ENCODE results near the gene KRT2. TPM values are rescaled to one million over a fixed set of nuclear protein-coding genes. Genes with fewer than 3 reads are reported as not detected.

KRT2 gene
- polyA plus RNA-seq, 1 experiment, result not detected

- CTCF ChIA-PET, result no interaction called here
- H3K27ac ChIP-seq (ENCODE audit: low read depth, low read length), result no peak overlapping the region
Observed at GRCh38 chr12:52637299-52637698, 14.7 kb downstream of the KRT2 start.

GRCh38 chr12:52636592-52637258 is 15.3 kb downstream of the KRT2 start:
- no peak for DNase-seq (ENCODE audit: low read depth, low spot score)
- Histone ChIP-seq H3K27ac (ENCODE audit: low read depth, low read length) (peak overlapping the region; percentile 21), H3K9me3 (ENCODE audit: control insufficient read depth, insufficient read depth, low read length) (no peaks in the 10 kb centered on the region), H3K4me3 (ENCODE audit: low read depth, low read length) (no peak overlapping the region), H3K27me3 (ENCODE audit: control insufficient read depth, insufficient read depth, low read length) (peaks cover 7% of the 10 kb centered on the region)
- ChIA-PET POLR2A (no interaction called here), CTCF (no interaction called here)
- TF ChIP-seq CTCF (IDR thresholded peaks at IDR 0.05; ENCODE audit: low read depth, low read length), result no peak

More at GRCh38 chr12:52637299-52637698, 14.7 kb downstream of the KRT2 start:
- H3K4me3 ChIP-seq (ENCODE audit: low read depth, low read length), result no peak overlapping the region
- no peak for DNase-seq (ENCODE audit: low read depth, low spot score)
- no peaks in the 10 kb centered on the region for H3K9me3 ChIP-seq (ENCODE audit: control insufficient read depth, insufficient read depth, low read length)
- TF ChIP-seq CTCF (IDR thresholded peaks at IDR 0.05; ENCODE audit: low read depth, low read length), result no peak
- POLR2A ChIA-PET, result no interaction called here
- peaks cover 7% of the 10 kb centered on the region for H3K27me3 ChIP-seq (ENCODE audit: control insufficient read depth, insufficient read depth, low read length)

GRCh38 chr12:52636189-52636588 is 15.8 kb downstream of the KRT2 start:
- CTCF ChIA-PET, result no interaction called here
- POLR2A ChIA-PET, result no interaction called here
- Histone ChIP-seq H3K9me3 (ENCODE audit: control insufficient read depth, insufficient read depth, low read length) (no peaks in the 10 kb centered on the region), H3K27ac (ENCODE audit: low read depth, low read length) (no peak overlapping the region), H3K27me3 (ENCODE audit: control insufficient read depth, insufficient read depth, low read length) (peaks cover 2% of the 10 kb centered on the region), H3K4me3 (ENCODE audit: low read depth, low read length) (no peak overlapping the region)
- no peak for TF ChIP-seq CTCF (IDR thresholded peaks at IDR 0.05; ENCODE audit: low read depth, low read length)
- DNase-seq (ENCODE audit: low read depth, low spot score), result no peak

GRCh38 chr12:52634266-52635056 is 17.6 kb downstream of the KRT2 start:
- Histone ChIP-seq H3K4me3 (ENCODE audit: low read depth, low read length) (no peak overlapping the region), H3K27me3 (ENCODE audit: control insufficient read depth, insufficient read depth, low read length) (peaks cover 7% of the 10 kb centered on the region), H3K27ac (ENCODE audit: low read depth, low read length) (no peak overlapping the region), H3K9me3 (ENCODE audit: control insufficient read depth, insufficient read depth, low read length) (no peaks in the 10 kb centered on the region)
- no peak for DNase-seq (ENCODE audit: low read depth, low spot score)
- TF ChIP-seq CTCF (IDR thresholded peaks at IDR 0.05; ENCODE audit: low read depth, low read length), result no peak
- ChIA-PET CTCF (no interaction called here), POLR2A (no interaction called here)

- CTCF ChIA-PET, result no interaction called here
- H3K9me3 ChIP-seq (ENCODE audit: control insufficient read depth, insufficient read depth, low read length), result no peaks in the 10 kb centered on the region
- POLR2A ChIA-PET, result no interaction called here
- no peak overlapping the region for H3K27ac ChIP-seq (ENCODE audit: low read depth, low read length)
- H3K27me3 ChIP-seq (ENCODE audit: control insufficient read depth, insufficient read depth, low read length), result peaks cover 7% of the 10 kb centered on the region
- no peak for DNase-seq (ENCODE audit: low read depth, low spot score)
- H3K4me3 ChIP-seq (ENCODE audit: low read depth, low read length), result no peak overlapping the region
- TF ChIP-seq CTCF (IDR thresholded peaks at IDR 0.05; ENCODE audit: low read depth, low read length), result no peak
Observed at GRCh38 chr12:52633383-52633782, 18.6 kb downstream of the KRT2 start.
